Neuronal stem cell (in vitro differentiated cells): ENCODE data around the gene TIMM13.
A peak's percentile ranks its signal among the peaks of the same experiment; 100 is the strongest.

Experiments used
- DNase-seq: peaks from one replicate; pipeline ENCODE4 v3.0.0-alpha.2; 2013; ENCODE audit warnings: low spot score
- H2AFZ ChIP-seq: one replicate; pipeline ENCODE4 v1.6.1; 2013; ENCODE audit warnings: mild to moderate bottlenecking, low read length, inconsistent platforms
- H2AK5ac ChIP-seq: 2 replicates; pipeline ENCODE4 v1.6.1; 2013; ENCODE audit warnings: low read depth, mild to moderate bottlenecking, inconsistent platforms, low read length, moderate library complexity, mixed read lengths
- H2BK120ac ChIP-seq: 2 replicates; pipeline ENCODE4 v1.6.1; 2013; ENCODE audit warnings: low read depth, mild to moderate bottlenecking, inconsistent platforms, low read length, moderate library complexity, mixed read lengths
- H2BK12ac ChIP-seq: one replicate; pipeline ENCODE4 v1.6.1; 2013; ENCODE audit warnings: low read length, inconsistent platforms
- H2BK15ac ChIP-seq: 2 replicates; pipeline ENCODE4 v1.6.1; 2013; ENCODE audit warnings: mild to moderate bottlenecking, low read length, inconsistent platforms, mixed read lengths
- H2BK5ac ChIP-seq: one replicate; pipeline ENCODE4 v1.6.1; 2013; ENCODE audit warnings: inconsistent platforms, mild to moderate bottlenecking, low read length, moderate library complexity
- H3K14ac ChIP-seq: one replicate; pipeline ENCODE4 v1.6.1; 2013; ENCODE audit warnings: low read length, inconsistent platforms
- H3K18ac ChIP-seq: 2 replicates; pipeline ENCODE4 v1.6.1; 2013; ENCODE audit warnings: low read length, inconsistent platforms
- H3K23ac ChIP-seq: 2 replicates; pipeline ENCODE4 v1.6.1; 2013; ENCODE audit warnings: low read depth, mild to moderate bottlenecking, mixed read lengths, low read length, inconsistent platforms; ENCODE audit not compliant: poor library complexity
- H3K27ac ChIP-seq: replicated peaks from 3 replicates; pipeline ENCODE4 v1.5.1; 2013; ENCODE audit warnings: low read length, inconsistent platforms
- H3K27me3 ChIP-seq, 3 experiments: 2 replicates each; pipeline ENCODE4 v1.6.1; 2013; ENCODE audit warnings: low read length in 3 of 3, mild to moderate bottlenecking in 2 of 3, inconsistent platforms in 1 of 3, low read depth in 1 of 3, mixed read lengths in 1 of 3, moderate library complexity in 1 of 3; ENCODE audit not compliant: control insufficient read depth in 3 of 3, insufficient read depth in 3 of 3
- H3K36me3 ChIP-seq, 2 donors: replicated peaks in 1 of 2; 2 replicates each; pipeline ENCODE4 v1.6.1; 2013; ENCODE audit warnings: low read length in 2 of 2; ENCODE audit not compliant: control insufficient read depth in 2 of 2, insufficient read depth in 2 of 2
- H3K4ac ChIP-seq: 2 replicates; pipeline ENCODE4 v1.6.1; 2013; ENCODE audit warnings: inconsistent platforms, mild to moderate bottlenecking, low read length, moderate library complexity
- H3K4me1 ChIP-seq, 2 donors: 1 replicate in 1 of 2; 2 replicates in 1 of 2; pipeline ENCODE4 v1.6.1; 2013; ENCODE audit warnings: low read length in 2 of 2, low read depth in 1 of 2; ENCODE audit not compliant: control insufficient read depth in 2 of 2, insufficient read depth in 1 of 2
- H3K4me2 ChIP-seq: one replicate; pipeline ENCODE4 v1.6.1; 2013; ENCODE audit warnings: mild to moderate bottlenecking, low read length, inconsistent platforms; ENCODE audit not compliant: insufficient read depth, poor library complexity, severe bottlenecking
- H3K4me3 ChIP-seq, 2 donors: 2 replicates each; pipeline ENCODE4 v1.5.1; 2013; ENCODE audit warnings: low read length in 2 of 2, mild to moderate bottlenecking in 2 of 2, inconsistent platforms in 1 of 2, moderate library complexity in 1 of 2
- H3K79me1 ChIP-seq: one replicate; pipeline ENCODE4 v1.6.1; 2013; ENCODE audit warnings: low read depth, mild to moderate bottlenecking, inconsistent platforms, low read length, moderate library complexity
- H3K9ac ChIP-seq: one replicate; pipeline ENCODE4 v1.6.1; 2013; ENCODE audit warnings: mild to moderate bottlenecking, low read depth, low read length, inconsistent platforms; ENCODE audit not compliant: poor library complexity
- H3K9me3 ChIP-seq, 2 donors: replicated peaks in 1 of 2; 2 replicates each; pipeline versions ENCODE3 to v1.6.1; 2013; ENCODE audit warnings: low read length in 2 of 2, mild to moderate bottlenecking in 2 of 2, inconsistent platforms in 1 of 2, low read depth in 1 of 2, mixed read lengths in 1 of 2, moderate library complexity in 1 of 2; ENCODE audit not compliant: control insufficient read depth in 2 of 2, insufficient read depth in 1 of 2
- H4K8ac ChIP-seq: one replicate; pipeline ENCODE4 v1.6.1; 2013; ENCODE audit warnings: low read depth, mild to moderate bottlenecking, inconsistent platforms, low read length, moderate library complexity
- H4K91ac ChIP-seq: one replicate; pipeline ENCODE4 v1.6.1; 2013; ENCODE audit warnings: low read length, low read depth, mild to moderate bottlenecking, inconsistent platforms; ENCODE audit not compliant: poor library complexity
- WGBS, 2 donors: extraction: QIAGEN DNeasy Blood & Tissue Kit; methylation state at CpG; one replicate each; pipeline ENCODE4 v1.1.7; 2013; ENCODE audit warnings: missing lambda C conversion rate in 2 of 2, mixed read lengths in 1 of 2; ENCODE audit not compliant: insufficient read length in 2 of 2, insufficient replicate concordance in 1 of 2; ENCODE audit errors: extremely low coverage in 2 of 2; 5-methylcytosine and 5-hydroxymethylcytosine counted together

The TIMM13 gene

GRCh38 chr19:2454962-2455850 is 27.8 kb upstream of the TIMM13 start:
- H3K18ac ChIP-seq: peak overlapping the region; percentile 99
- H2BK5ac ChIP-seq: no peak overlapping the region
- peak overlapping the region; percentile 10 for H3K4ac ChIP-seq
- no peak overlapping the region for H3K27ac ChIP-seq
- H2BK15ac ChIP-seq: peak overlapping the region; percentile 55
- no peak overlapping the region for H2BK12ac ChIP-seq
- H3K27me3 ChIP-seq: no peaks in the 10 kb centered on the region
- H3K14ac ChIP-seq: no peak overlapping the region
- H2AFZ ChIP-seq: peak overlapping the region; percentile 89
- H2AK5ac ChIP-seq: peak overlapping the region; percentile 97
- no peak overlapping the region for H4K8ac ChIP-seq
- peaks cover 36% of the 10 kb centered on the region for H3K79me1 ChIP-seq
- H3K9me3 ChIP-seq: no peaks in the 10 kb centered on the region
- H3K4me1 ChIP-seq: peaks cover 0 to 5% of the 10 kb centered on the region in 2 donors
- no CpG with 5 or more reads among the region's 14 CpGs for WGBS, 2 donors
- H3K36me3 ChIP-seq: peaks cover 5 to 28% of the 10 kb centered on the region in 2 donors
- H3K4me3 ChIP-seq: peak overlapping the region; percentile 78 to 100
- H3K23ac ChIP-seq: no peak overlapping the region
- H3K4me2 ChIP-seq: peak overlapping the region; percentile 71
- H4K91ac ChIP-seq: no peak overlapping the region
- peak overlapping the region; percentile 89 for H3K9ac ChIP-seq
- H2BK120ac ChIP-seq: no peak overlapping the region
- DNase-seq: no peak

- no peaks in the 10 kb centered on the region for H3K27me3 ChIP-seq
- peaks cover 0 to 5% of the 10 kb centered on the region in 2 donors for H3K4me1 ChIP-seq
- no peak overlapping the region for H4K8ac ChIP-seq
- peaks cover 38% of the 10 kb centered on the region for H3K79me1 ChIP-seq
- H2BK15ac ChIP-seq: no peak overlapping the region
- H2BK5ac ChIP-seq: no peak overlapping the region
- H3K36me3 ChIP-seq: peaks cover 6 to 34% of the 10 kb centered on the region in 2 donors
- H2AFZ ChIP-seq: no peak overlapping the region
- no peak overlapping the region for H2BK120ac ChIP-seq
- H3K23ac ChIP-seq: no peak overlapping the region
- no peak overlapping the region for H3K4ac ChIP-seq
- H3K9ac ChIP-seq: no peak overlapping the region
- no peak overlapping the region for H2AK5ac ChIP-seq
- no peak overlapping the region for H3K14ac ChIP-seq
- no CpG with 5 or more reads among the region's 19 CpGs for WGBS, 2 donors
- peak overlapping the region in 1 of 2 donors; percentile 78 for H3K4me3 ChIP-seq
- H3K18ac ChIP-seq: no peak overlapping the region
- no peak overlapping the region for H4K91ac ChIP-seq
- no peak overlapping the region for H3K27ac ChIP-seq
- no peaks in the 10 kb centered on the region for H3K9me3 ChIP-seq
- no peak overlapping the region for H2BK12ac ChIP-seq
- DNase-seq: no peak
- no peak overlapping the region for H3K4me2 ChIP-seq
Measured at GRCh38 chr19:2454199-2454961, 27.0 kb upstream of the TIMM13 start.

GRCh38 chr19:2453431-2454025 is 26.1 kb upstream of the TIMM13 start:
- H3K23ac ChIP-seq: peak overlapping the region; percentile 80
- H3K9ac ChIP-seq: no peak overlapping the region
- H3K14ac ChIP-seq: no peak overlapping the region
- no peak overlapping the region for H3K4ac ChIP-seq
- no peak overlapping the region for H3K4me3 ChIP-seq
- no peak overlapping the region for H2BK15ac ChIP-seq
- no peak overlapping the region for H4K91ac ChIP-seq
- H3K79me1 ChIP-seq: peaks cover 41% of the 10 kb centered on the region
- H2BK5ac ChIP-seq: peak overlapping the region; percentile 39
- DNase-seq: no peak
- no peak overlapping the region for H2AK5ac ChIP-seq
- H2AFZ ChIP-seq: no peak overlapping the region
- H3K36me3 ChIP-seq: peaks cover 8 to 41% of the 10 kb centered on the region in 2 donors
- no peak overlapping the region for H3K18ac ChIP-seq
- no peak overlapping the region for H3K27ac ChIP-seq
- no peaks in the 10 kb centered on the region for H3K27me3 ChIP-seq
- peak overlapping the region; percentile 11 for H3K4me2 ChIP-seq
- peaks cover 0 to 5% of the 10 kb centered on the region in 2 donors for H3K4me1 ChIP-seq
- no peak overlapping the region for H2BK120ac ChIP-seq
- no peak overlapping the region for H2BK12ac ChIP-seq
- peak overlapping the region; percentile 92 for H4K8ac ChIP-seq
- no CpG with 5 or more reads among the region's 19 CpGs for WGBS, 2 donors
- H3K9me3 ChIP-seq: no peaks in the 10 kb centered on the region
